ENCODE measurements around the gene THAP4.

The THAP4 gene

GRCh38 chr2:241563571-241563980 is 73.4 kb downstream of the THAP4 start:
- DNase-seq (ENCODE audit: low spot score) = no peak

GRCh38 chr2:241563031-241563507 is 73.9 kb downstream of the THAP4 start:
- DNase-seq (ENCODE audit: low spot score) = no peak

- no peak for DNase-seq (ENCODE audit: low spot score)
These were observed 74.6 kb downstream of the THAP4 start for GRCh38 chr2:241562269-241562891.

- DNase-seq (ENCODE audit: low spot score) = no peak
These were observed 75.1 kb downstream of the THAP4 start for GRCh38 chr2:241561832-241562231.

GRCh38 chr2:241560883-241561474 is 76.0 kb downstream of the THAP4 start:
- no peak for DNase-seq (ENCODE audit: low spot score)

GRCh38 chr2:241560162-241560882 is 76.6 kb downstream of the THAP4 start:
- no peak for DNase-seq (ENCODE audit: low spot score)

- peak; percentile 33 for DNase-seq (ENCODE audit: low spot score)
These were observed 77.4 kb downstream of the THAP4 start for GRCh38 chr2:241559323-241560161.

- DNase-seq (ENCODE audit: low spot score) = no peak
These were observed 78.2 kb downstream of the THAP4 start, which contains the start of gene BOK for GRCh38 chr2:241558532-241559322. BOK (plus strand) TSS chr2:241558745; CDS start chr2:241559484, 739 bp downstream.

GRCh38 chr2:241556746-241557145 is 80.2 kb downstream of the THAP4 start:
- DNase-seq (ENCODE audit: low spot score) = no peak

GRCh38 chr2:241555711-241556110 is 81.2 kb downstream of the THAP4 start:
- no peak for DNase-seq (ENCODE audit: low spot score)

- DNase-seq (ENCODE audit: low spot score) = no peak
These were observed 82.2 kb downstream of the THAP4 start for GRCh38 chr2:241554610-241555322.

GRCh38 chr2:241553981-241554380 is 83.0 kb downstream of the THAP4 start:
- DNase-seq (ENCODE audit: low spot score) = no peak

- DNase-seq (ENCODE audit: low spot score) = no peak
These were observed 83.5 kb downstream of the THAP4 start for GRCh38 chr2:241553512-241553830.

GRCh38 chr2:241551998-241552737 is 84.8 kb downstream of the THAP4 start:
- DNase-seq (ENCODE audit: low spot score) = no peak

- DNase-seq (ENCODE audit: low spot score) = no peak
These were observed 85.4 kb downstream of the THAP4 start for GRCh38 chr2:241551599-241551997.

GRCh38 chr2:241550616-241551580 is 86.1 kb downstream of the THAP4 start:
- DNase-seq (ENCODE audit: low spot score) = no peak

GRCh38 chr2:241548451-241548835 is 88.5 kb downstream of the THAP4 start:
- no peak for DNase-seq (ENCODE audit: low spot score)

- DNase-seq (ENCODE audit: low spot score) = no peak
These were observed 89.0 kb downstream of the THAP4 start for GRCh38 chr2:241547781-241548450.

All from germinal center (tissue), 1 donor.